ENCODE data around the gene CTSW. TPM values are rescaled to one million over a fixed set of nuclear protein-coding genes. Genes with fewer than 3 reads are reported as not detected.

The CTSW gene
- total RNA-seq, 1 experiment from 2014 or later = 0.29 TPM

- no peak for DNase-seq (ENCODE audit: low read depth, low spot score)
- in situ Hi-C loops (cut with HindIII; ENCODE audit: low pct_unique_long_range_greater_than_20kb, low sequenced_read_pairs) = no loop called here
Observed at GRCh38 chr11:65854161-65854592, 25.5 kb upstream of the CTSW start.

GRCh38 chr11:65854852-65855837 is 24.5 kb upstream of the CTSW start:
- in situ Hi-C loops (cut with HindIII; ENCODE audit: low pct_unique_long_range_greater_than_20kb, low sequenced_read_pairs) = no loop called here

GRCh38 chr11:65855927-65856363 is 23.7 kb upstream of the CTSW start:
- no peak for DNase-seq (ENCODE audit: low read depth, low spot score)

More at GRCh38 chr11:65854852-65855837, 24.5 kb upstream of the CTSW start:
- no peak for DNase-seq (ENCODE audit: low read depth, low spot score)

GRCh38 chr11:65856689-65857499 is 22.7 kb upstream of the CTSW start:
- in situ Hi-C loops (cut with HindIII; ENCODE audit: low pct_unique_long_range_greater_than_20kb, low sequenced_read_pairs) = no loop called here
- peak; percentile 68 for DNase-seq (ENCODE audit: low read depth, low spot score)

More at GRCh38 chr11:65855927-65856363, 23.7 kb upstream of the CTSW start:
- in situ Hi-C loops (cut with HindIII; ENCODE audit: low pct_unique_long_range_greater_than_20kb, low sequenced_read_pairs) = no loop called here

GRCh38 chr11:65857500-65857852 is 22.2 kb upstream of the CTSW start:
- in situ Hi-C loops (cut with HindIII; ENCODE audit: low pct_unique_long_range_greater_than_20kb, low sequenced_read_pairs) = no loop called here
- peak; percentile 15 for DNase-seq (ENCODE audit: low read depth, low spot score)

- DNase-seq (ENCODE audit: low read depth, low spot score) = peak; percentile 95
- in situ Hi-C loops (cut with HindIII; ENCODE audit: low pct_unique_long_range_greater_than_20kb, low sequenced_read_pairs) = no loop called here
Observed at GRCh38 chr11:65857853-65858680, 21.6 kb upstream of the CTSW start, which contains the start of gene CFL1. CFL1 (minus strand) TSS chr11:65858180; CDS start chr11:65858099, 81 bp downstream.

- in situ Hi-C loops (cut with HindIII; ENCODE audit: low pct_unique_long_range_greater_than_20kb, low sequenced_read_pairs) = no loop called here
- no peak for DNase-seq (ENCODE audit: low read depth, low spot score)
Observed at GRCh38 chr11:65858681-65859087, 21.0 kb upstream of the CTSW start.

- DNase-seq (ENCODE audit: low read depth, low spot score) = peak; percentile 93
- in situ Hi-C loops (cut with HindIII; ENCODE audit: low pct_unique_long_range_greater_than_20kb, low sequenced_read_pairs) = no loop called here
Observed at GRCh38 chr11:65859095-65859811, 20.4 kb upstream of the CTSW start.

GRCh38 chr11:65859812-65860277 is 19.8 kb upstream of the CTSW start:
- in situ Hi-C loops (cut with HindIII; ENCODE audit: low pct_unique_long_range_greater_than_20kb, low sequenced_read_pairs) = no loop called here
- no peak for DNase-seq (ENCODE audit: low read depth, low spot score)

- in situ Hi-C loops (cut with HindIII; ENCODE audit: low pct_unique_long_range_greater_than_20kb, low sequenced_read_pairs) = no loop called here
- peak; percentile 90 for DNase-seq (ENCODE audit: low read depth, low spot score)
Observed at GRCh38 chr11:65860278-65861164, 19.1 kb upstream of the CTSW start, which contains the start of gene MUS81. MUS81 (plus strand) TSS chr11:65860433; CDS start chr11:65860754, 321 bp downstream.

GRCh38 chr11:65861165-65861505 is 18.5 kb upstream of the CTSW start:
- no peak for DNase-seq (ENCODE audit: low read depth, low spot score)
- in situ Hi-C loops (cut with HindIII; ENCODE audit: low pct_unique_long_range_greater_than_20kb, low sequenced_read_pairs) = no loop called here

GRCh38 chr11:65861533-65862183 is 18.0 kb upstream of the CTSW start:
- in situ Hi-C loops (cut with HindIII; ENCODE audit: low pct_unique_long_range_greater_than_20kb, low sequenced_read_pairs) = no loop called here

GRCh38 chr11:65862191-65862735 is 17.4 kb upstream of the CTSW start:
- in situ Hi-C loops (cut with HindIII; ENCODE audit: low pct_unique_long_range_greater_than_20kb, low sequenced_read_pairs) = no loop called here
- DNase-seq (ENCODE audit: low read depth, low spot score) = no peak

More at GRCh38 chr11:65861533-65862183, 18.0 kb upstream of the CTSW start:
- DNase-seq (ENCODE audit: low read depth, low spot score) = no peak

GRCh38 chr11:65862941-65863888 is 16.4 kb upstream of the CTSW start:
- DNase-seq (ENCODE audit: low read depth, low spot score) = no peak
- in situ Hi-C loops (cut with HindIII; ENCODE audit: low pct_unique_long_range_greater_than_20kb, low sequenced_read_pairs) = no loop called here

All from SK-MEL-5 (cell line).